Choroid plexus epithelial cell (primary cell): ENCODE results near the gene NUP93.
"Not testable (repeated sequence)": the region's sequence is repeated elsewhere in the genome, so short reads cannot be mapped to it uniquely, and the experiment has no call there.

Experiments
- DNase-seq: peaks from one replicate; pipeline ENCODE4 v3.0.0-alpha.2; 2010; ENCODE audit warnings: low read depth
- H3K4me3 ChIP-seq: 2 replicates; pipeline ENCODE4 v1.5.1; 2011; ENCODE audit warnings: low read depth, mild to moderate bottlenecking, control low read depth, low read length, moderate library complexity
- TF ChIP-seq, protein P1 (sequence below): conservative IDR thresholded peaks from 2 replicates; pipeline ENCODE4 v1.5.1; 2011; ENCODE audit warnings: low read depth, mild to moderate bottlenecking, control low read depth, inconsistent platforms, low read length, moderate library complexity

NUP93 gene

DNA sequence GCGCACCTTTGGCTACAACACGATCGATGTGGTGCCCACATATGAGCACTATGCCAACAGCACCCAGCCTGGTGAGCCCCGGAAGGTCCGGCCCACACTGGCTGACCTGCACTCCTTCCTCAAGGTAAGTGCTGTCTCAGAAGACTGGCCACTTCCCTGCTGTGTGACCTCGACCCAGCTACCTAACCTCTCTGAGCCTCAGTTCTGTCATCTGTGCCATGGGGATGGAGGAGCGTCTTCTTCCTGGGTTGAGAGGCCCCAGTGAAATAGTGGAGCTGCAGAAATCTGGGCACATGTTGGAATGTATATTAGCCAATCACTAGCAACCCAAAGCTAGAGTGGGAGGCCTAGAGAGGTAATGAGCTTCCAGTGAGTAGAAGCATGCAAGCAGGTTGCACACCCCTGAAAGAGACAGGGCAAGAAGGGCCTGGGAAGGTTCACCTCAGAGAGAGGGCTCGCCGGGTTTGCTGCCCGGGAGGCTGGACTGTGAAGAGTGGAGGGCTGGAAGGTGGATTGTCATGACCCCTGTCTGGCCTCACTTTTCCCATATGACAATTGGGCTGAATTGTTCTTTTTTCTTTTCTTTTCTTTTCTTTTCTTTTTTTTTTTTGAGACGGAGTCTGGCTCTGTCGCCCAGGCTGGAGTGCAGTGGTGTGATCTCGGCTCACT lies 135.6 kb downstream of the NUP93 start:
- no peak overlapping the region for H3K4me3 ChIP-seq
- no peak for DNase-seq
- TF ChIP-seq, protein P1, sequence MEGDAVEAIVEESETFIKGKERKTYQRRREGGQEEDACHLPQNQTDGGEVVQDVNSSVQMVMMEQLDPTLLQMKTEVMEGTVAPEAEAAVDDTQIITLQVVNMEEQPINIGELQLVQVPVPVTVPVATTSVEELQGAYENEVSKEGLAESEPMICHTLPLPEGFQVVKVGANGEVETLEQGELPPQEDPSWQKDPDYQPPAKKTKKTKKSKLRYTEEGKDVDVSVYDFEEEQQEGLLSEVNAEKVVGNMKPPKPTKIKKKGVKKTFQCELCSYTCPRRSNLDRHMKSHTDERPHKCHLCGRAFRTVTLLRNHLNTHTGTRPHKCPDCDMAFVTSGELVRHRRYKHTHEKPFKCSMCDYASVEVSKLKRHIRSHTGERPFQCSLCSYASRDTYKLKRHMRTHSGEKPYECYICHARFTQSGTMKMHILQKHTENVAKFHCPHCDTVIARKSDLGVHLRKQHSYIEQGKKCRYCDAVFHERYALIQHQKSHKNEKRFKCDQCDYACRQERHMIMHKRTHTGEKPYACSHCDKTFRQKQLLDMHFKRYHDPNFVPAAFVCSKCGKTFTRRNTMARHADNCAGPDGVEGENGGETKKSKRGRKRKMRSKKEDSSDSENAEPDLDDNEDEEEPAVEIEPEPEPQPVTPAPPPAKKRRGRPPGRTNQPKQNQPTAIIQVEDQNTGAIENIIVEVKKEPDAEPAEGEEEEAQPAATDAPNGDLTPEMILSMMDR, result no peak

DNA sequence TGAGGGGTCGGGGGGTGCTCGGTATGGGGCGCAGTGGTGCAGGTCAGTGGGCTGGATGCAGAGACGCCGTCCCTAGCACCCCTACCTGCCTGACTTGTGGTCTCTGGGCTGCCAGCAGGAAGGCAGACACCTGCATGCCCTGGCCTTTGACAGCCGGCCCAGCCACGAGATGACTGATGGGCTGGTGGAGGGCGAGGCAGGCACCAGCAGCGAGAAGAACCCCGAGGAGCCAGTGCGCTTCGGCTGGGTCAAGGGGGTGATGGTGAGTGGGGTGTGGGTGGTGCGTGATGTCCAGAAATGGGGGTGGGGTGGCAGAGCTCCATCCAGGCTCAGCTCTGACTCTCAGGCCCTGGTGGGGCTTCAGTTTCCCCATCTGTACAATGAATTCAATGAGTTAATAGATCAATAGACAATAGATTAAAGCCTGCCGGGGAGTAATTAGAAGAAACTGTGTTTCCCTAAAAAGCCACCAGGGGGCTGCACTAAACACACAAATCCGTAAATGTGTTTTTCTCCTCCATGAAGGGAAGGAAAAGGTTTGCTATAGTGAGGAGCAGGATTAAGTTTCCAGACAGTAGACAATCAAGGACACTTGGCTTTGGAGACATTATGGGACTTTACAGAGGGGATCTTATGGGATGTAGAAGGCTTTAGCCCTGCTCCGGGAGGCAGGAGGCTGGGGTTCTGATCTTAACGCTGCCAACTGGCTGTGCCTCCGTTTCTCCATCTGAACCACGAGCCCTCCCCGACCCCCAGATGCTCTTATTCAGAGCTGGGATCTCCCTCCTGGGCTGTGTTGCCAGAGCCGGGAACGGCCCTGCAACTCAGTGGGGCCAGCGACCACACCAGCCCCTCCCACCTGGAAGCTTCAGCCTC lies 137.3 kb downstream of the NUP93 start:
- no peak overlapping the region for H3K4me3 ChIP-seq
- TF ChIP-seq, protein P1, result peak; percentile 71
- peak; percentile 87 for DNase-seq

DNA sequence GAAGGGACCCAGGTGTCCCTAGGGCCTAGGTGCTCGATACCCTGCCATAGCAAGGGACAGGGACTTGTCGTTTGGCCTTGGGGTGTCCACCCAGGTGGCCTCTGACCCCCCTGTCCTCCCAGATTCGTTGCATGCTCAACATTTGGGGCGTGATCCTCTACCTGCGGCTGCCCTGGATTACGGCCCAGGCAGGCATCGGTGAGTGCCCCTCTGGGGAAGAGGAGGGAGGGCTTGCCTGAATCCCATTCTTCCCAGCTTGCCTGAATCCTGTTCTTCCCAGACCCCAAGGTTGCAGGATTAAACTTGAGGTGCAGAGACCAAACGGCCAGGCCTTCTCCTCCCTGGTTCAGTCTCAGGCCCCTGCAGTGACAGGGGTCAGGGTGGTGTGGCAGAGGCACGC lies 138.2 kb downstream of the NUP93 start:
- TF ChIP-seq, protein P1, result no peak
- DNase-seq, result no peak
- H3K4me3 ChIP-seq, result no peak overlapping the region

DNA sequence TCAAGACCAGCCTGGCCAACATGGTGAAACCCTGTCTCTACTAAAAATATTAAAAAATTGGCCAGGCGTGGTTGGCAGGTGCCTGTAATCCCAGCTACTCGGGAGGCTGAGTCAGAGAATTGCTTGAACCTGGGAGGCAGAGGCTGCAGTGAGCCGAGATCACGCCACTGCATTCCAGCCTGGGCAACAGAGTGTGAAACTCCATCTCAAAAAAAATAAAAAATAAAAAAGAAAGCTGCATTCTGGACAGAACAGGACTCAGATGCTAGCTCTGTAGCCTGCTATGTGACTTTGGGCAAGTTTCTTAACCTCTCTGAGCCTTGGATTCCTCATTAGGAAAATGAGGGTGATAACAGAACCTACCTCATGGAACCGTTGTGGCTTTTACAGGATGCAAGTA lies 138.8 kb downstream of the NUP93 start:
- not testable (repeated sequence) for DNase-seq, H3K4me3 ChIP-seq

DNA sequence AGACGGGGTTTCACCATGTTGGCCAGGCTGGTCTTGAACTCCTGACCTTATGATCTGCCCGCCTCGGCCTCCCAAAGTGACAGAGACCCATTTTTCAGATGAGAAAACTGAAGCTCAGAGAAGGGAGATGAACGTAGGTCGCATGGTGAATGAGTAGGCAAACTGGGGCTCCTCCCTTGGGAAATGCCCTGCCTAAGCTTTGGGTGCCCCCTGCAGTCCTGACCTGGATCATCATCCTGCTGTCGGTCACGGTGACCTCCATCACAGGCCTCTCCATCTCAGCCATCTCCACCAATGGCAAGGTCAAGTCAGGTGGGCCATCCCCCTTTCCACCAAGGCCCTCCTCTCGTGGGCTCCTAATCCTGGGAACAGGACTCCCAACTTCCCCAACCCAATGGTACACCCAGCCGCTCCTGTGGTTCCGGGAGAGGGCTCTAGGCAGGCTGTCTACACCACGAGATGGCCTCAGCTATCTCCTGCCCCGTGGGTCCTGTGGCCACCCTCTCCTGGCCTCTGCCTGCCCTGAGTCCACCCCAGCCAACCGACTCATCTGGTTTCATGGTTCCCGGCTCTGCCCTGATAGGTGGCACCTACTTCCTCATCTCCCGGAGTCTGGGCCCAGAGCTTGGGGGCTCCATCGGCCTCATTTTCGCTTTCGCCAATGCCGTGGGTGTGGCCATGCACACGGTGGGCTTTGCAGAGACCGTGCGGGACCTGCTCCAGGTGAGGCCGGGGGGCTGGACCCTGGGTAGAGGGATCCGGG lies 139.8 kb downstream of the NUP93 start:
- TF ChIP-seq, protein P1, result peak; percentile 24
- DNase-seq, result peak; percentile 13
- no peak overlapping the region for H3K4me3 ChIP-seq

DNA sequence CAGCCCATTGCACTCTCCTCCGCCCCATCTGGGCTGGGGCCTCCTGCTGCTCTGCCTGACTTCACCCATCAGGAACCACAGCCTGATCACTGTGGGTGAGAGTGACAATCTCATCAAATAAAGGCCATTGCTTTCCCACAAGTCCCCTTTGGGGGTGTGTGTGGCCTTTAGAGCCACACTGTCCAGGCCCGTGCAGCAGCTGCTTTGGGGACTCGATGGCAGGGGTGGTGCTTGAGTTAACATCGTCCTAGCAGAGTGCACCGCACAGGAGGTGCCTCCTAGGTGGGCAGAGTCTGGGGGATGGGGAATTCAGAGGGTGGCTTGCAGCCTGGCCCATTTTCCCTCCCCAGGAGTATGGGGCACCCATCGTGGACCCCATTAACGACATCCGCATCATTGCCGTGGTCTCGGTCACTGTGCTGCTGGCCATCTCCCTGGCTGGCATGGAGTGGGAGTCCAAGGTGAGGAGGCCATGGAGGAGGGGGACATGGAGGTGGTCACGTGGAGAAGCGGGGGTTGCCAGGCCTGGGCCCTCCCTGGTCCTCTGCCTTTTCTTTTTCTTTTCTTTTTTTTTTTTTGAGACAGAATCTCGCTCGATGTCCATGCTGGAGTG lies 140.5 kb downstream of the NUP93 start:
- TF ChIP-seq, protein P1, result no peak
- DNase-seq, result no peak
- H3K4me3 ChIP-seq, result no peak overlapping the region

DNA sequence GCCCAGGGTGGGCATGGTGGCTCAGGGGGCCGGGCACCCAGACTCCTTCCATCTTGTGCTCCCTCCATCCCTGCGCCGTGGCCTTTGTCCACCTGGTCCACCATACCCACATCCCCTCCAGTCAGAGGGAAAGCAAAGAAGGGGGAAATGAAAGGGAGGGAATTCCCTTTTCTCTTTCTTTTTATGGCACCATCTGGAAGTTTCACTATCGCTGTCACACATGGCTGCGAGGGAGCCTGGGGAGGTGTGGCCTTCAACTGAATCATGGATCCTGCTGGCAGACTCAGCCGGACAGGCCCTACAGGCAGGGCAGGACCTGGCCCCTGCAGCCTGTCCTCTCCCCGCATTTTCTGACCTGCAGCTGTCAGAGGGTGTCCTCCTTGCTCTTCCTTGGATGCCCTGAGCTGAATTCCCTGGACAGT lies 141.3 kb downstream of the NUP93 start:
- H3K4me3 ChIP-seq, result no peak overlapping the region
- DNase-seq, result peak; percentile 60
- TF ChIP-seq, protein P1, result no peak
